ENCODE results near the gene EIF2AK2.

The EIF2AK2 gene

DNA sequence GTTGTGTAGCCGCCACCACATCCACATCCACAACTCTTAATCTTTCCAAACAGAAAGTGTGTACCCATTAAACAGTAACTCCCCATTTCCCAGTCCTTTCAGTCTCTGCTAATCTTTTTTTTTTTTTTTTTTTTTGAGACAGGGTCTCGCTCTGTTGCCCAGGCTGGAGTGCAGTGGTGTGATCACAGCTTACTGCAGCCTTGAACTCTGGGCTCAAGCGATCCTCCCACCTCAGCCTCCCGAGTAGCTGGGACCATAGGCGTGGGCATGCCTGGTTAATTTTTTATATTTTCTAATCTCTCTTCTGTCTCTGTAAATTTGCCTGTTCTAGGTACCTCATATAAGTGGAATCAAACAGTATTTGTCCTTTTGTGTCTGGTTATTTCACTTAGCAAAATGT lies 3.6 kb downstream of the EIF2AK2 start:
- no peaks in the 10 kb centered on the region for H3K9me3 ChIP-seq
- no peaks in the 10 kb centered on the region for H3K27me3 ChIP-seq (ENCODE audit: low read depth)
- no peak overlapping the region for H3K4me3 ChIP-seq
- no peak for DNase-seq (ENCODE audit: low spot score in 2 of 2)
- H3K4me1 ChIP-seq, result peaks cover 34% of the 10 kb centered on the region
- in situ Hi-C loops (cut with MboI; ENCODE audit: low sequenced_read_pairs), result no loop called here
- peaks cover 8% of the 10 kb centered on the region for H3K36me3 ChIP-seq (replicated peaks)

DNA sequence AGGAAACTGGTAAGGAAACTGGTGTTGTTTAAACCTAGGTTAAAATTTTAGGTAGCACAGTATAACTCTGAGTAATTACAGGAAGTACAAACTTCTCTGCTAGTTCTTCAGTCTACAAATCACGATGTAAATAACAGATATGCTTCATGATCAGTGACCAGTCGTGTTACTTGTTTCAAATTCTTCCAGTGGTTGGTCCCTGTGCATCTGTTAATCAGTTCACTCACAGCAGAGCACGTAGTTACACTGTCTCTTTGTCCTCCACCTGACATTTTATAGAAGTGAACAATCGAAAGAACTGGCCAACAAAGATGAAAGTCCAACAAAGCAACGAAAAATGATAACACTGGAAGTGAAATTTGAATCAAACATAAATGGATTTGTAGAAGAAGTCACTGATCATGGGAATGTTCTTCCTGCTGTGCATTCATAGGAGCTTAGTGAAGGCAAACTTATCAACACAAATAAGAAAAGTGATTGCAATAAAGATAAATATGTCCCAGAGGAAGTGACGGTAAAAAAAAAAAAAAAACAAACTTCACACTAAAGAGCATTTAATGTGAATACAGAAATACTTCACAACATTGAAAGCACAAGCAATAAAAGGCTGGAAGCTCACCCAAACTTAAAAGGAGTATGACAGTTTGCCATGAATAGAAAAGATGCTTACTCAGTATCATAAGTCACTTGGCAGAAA lies 7.0 kb downstream of the EIF2AK2 start:
- in situ Hi-C loops (cut with MboI; ENCODE audit: low sequenced_read_pairs), result no loop called here
- peaks cover 17% of the 10 kb centered on the region for H3K4me1 ChIP-seq
- H3K27me3 ChIP-seq (ENCODE audit: low read depth), result no peaks in the 10 kb centered on the region
- H3K36me3 ChIP-seq (replicated peaks), result peaks cover 27% of the 10 kb centered on the region
- no peaks in the 10 kb centered on the region for H3K9me3 ChIP-seq
- DNase-seq (ENCODE audit: low spot score in 2 of 2), result no peak
- no peak overlapping the region for H3K4me3 ChIP-seq

DNA sequence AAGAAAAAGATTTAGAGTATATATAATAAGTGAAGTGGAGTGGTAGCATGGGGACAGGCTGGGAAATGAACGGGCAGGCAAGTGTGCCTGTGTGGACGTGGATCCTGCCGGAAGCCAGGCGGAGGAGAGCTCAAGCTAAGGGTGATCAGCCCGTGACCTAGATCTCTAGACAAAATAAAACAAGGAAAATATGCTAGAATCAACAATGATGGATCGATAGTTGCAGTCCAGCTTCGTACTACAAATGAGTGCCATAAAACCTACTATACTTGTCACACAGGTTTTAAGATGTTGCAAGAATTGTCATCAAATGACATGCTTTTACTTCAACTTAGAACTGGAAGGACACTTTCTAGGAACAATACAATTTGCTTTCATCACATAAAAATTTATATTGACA lies 8.5 kb downstream of the EIF2AK2 start:
- in situ Hi-C loops (cut with MboI; ENCODE audit: low sequenced_read_pairs), result no loop called here
- H3K9me3 ChIP-seq, result no peaks in the 10 kb centered on the region
- no peaks in the 10 kb centered on the region for H3K27me3 ChIP-seq (ENCODE audit: low read depth)
- peaks cover 23% of the 10 kb centered on the region for H3K36me3 ChIP-seq (replicated peaks)
- no peak for DNase-seq (ENCODE audit: low spot score in 2 of 2)
- peaks cover 17% of the 10 kb centered on the region for H3K4me1 ChIP-seq
- H3K4me3 ChIP-seq, result no peak overlapping the region

DNA sequence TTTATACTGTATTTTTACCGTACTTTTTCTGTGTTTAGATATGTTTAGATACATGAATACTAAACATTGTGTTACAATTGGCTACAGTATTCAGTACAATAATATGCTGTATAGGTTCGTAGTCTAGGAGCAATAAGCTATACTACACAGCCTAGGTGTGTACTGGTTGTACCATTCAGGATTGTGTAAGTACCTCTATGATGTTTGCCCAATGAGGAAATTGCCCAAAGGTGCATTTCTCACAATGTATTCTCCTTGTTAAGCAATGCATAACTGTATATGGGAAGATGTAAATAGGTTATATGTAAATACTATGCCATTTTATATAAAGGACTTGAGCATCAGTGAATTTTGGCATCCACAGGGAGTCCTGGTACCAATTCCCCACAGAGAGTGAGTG lies 10.7 kb downstream of the EIF2AK2 start:
- no peak for DNase-seq (ENCODE audit: low spot score in 2 of 2)
- Histone ChIP-seq H3K36me3 (replicated peaks) (peaks cover 28% of the 10 kb centered on the region), H3K27me3 (ENCODE audit: low read depth) (no peaks in the 10 kb centered on the region), H3K4me3 (no peak overlapping the region), H3K4me1 (peaks cover 12% of the 10 kb centered on the region), H3K9me3 (no peaks in the 10 kb centered on the region)
- in situ Hi-C loops (cut with MboI; ENCODE audit: low sequenced_read_pairs), result no loop called here

- Histone ChIP-seq H3K4me1 (no peaks in the 10 kb centered on the region), H3K9me3 (no peaks in the 10 kb centered on the region), H3K4me3 (no peak overlapping the region), H3K27me3 (ENCODE audit: low read depth) (no peaks in the 10 kb centered on the region), H3K36me3 (replicated peaks) (peaks cover 35% of the 10 kb centered on the region)
- no peak for DNase-seq (ENCODE audit: low spot score in 2 of 2)
- in situ Hi-C loops (cut with MboI; ENCODE audit: low sequenced_read_pairs), result no loop called here
These were observed 12.8 kb downstream of the EIF2AK2 start for GRCh38 chr2:37143974-37144373.

GRCh38 chr2:37142546-37142945 lies 14.2 kb downstream of the EIF2AK2 start:
- Histone ChIP-seq H3K36me3 (replicated peaks) (peaks cover 37% of the 10 kb centered on the region), H3K4me1 (no peaks in the 10 kb centered on the region), H3K27me3 (ENCODE audit: low read depth) (no peaks in the 10 kb centered on the region), H3K4me3 (no peak overlapping the region), H3K9me3 (no peaks in the 10 kb centered on the region)
- in situ Hi-C loops (cut with MboI; ENCODE audit: low sequenced_read_pairs), result no loop called here
- no peak for DNase-seq (ENCODE audit: low spot score in 2 of 2)

DNA sequence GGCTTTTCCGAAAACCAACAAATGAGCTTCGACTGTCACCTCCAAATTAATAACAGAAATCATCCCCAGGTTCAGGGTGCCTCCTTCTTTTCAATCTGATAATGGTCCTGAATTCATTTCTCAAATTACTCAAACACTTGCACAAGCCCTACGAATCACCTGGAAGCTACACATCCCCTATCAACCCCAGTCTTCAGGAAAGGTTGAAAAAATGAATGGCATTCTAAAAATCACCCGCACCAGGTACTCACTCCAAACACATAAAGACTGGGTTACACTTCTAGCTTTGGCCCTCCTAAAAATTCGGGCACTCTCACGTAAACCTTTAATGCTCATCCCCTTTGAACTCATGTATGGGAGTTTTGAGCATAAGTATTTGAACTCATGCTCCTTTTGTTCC lies 23.9 kb downstream of the EIF2AK2 start:
- H3K27me3 ChIP-seq (ENCODE audit: low read depth), result no peaks in the 10 kb centered on the region
- H3K4me1 ChIP-seq, result no peaks in the 10 kb centered on the region
- in situ Hi-C loops (cut with MboI; ENCODE audit: low sequenced_read_pairs), result no loop called here
- no peak for DNase-seq (ENCODE audit: low spot score in 2 of 2)
- peaks cover 59% of the 10 kb centered on the region for H3K36me3 ChIP-seq (replicated peaks)
- no peaks in the 10 kb centered on the region for H3K9me3 ChIP-seq
- H3K4me3 ChIP-seq, result no peak overlapping the region

DNA sequence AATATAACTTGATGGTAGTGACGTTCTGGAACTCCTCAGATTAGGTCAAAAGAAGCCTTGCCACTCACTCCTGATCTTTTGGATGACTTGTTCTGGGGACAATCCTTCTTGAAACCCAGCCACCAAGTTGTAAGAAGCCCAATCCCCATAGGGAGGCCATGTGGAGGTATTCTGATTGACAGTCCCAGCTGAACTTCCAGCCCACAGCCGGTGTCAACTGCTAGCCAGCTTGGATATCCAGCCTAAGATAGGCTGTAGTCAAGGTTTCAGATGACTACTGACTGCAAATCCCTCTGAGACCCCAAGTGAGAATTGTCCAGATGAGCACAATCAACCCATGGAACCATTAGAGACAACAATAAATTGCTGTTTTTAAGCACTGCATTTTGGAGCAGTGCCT lies 31.4 kb downstream of the EIF2AK2 start:
- no peak for DNase-seq (ENCODE audit: low spot score in 2 of 2)
- no peaks in the 10 kb centered on the region for H3K9me3 ChIP-seq
- in situ Hi-C loops (cut with MboI; ENCODE audit: low sequenced_read_pairs), result no loop called here

GRCh38 chr2:37119157-37119556 lies 37.6 kb downstream of the EIF2AK2 start:
- no peaks in the 10 kb centered on the region for H3K9me3 ChIP-seq
- H3K27me3 ChIP-seq (ENCODE audit: low read depth), result no peaks in the 10 kb centered on the region
- DNase-seq (ENCODE audit: low spot score in 2 of 2), result no peak
- H3K4me1 ChIP-seq, result no peaks in the 10 kb centered on the region
- peaks cover 13% of the 10 kb centered on the region for H3K36me3 ChIP-seq (replicated peaks)
- H3K4me3 ChIP-seq, result no peak overlapping the region
- in situ Hi-C loops (cut with MboI; ENCODE audit: low sequenced_read_pairs), result no loop called here

More for the DNA sequence above, 31.4 kb downstream of the EIF2AK2 start:
- no peaks in the 10 kb centered on the region for H3K27me3 ChIP-seq (ENCODE audit: low read depth)
- no peak overlapping the region for H3K4me3 ChIP-seq
- H3K36me3 ChIP-seq (replicated peaks), result peaks cover 35% of the 10 kb centered on the region
- no peaks in the 10 kb centered on the region for H3K4me1 ChIP-seq

DNA sequence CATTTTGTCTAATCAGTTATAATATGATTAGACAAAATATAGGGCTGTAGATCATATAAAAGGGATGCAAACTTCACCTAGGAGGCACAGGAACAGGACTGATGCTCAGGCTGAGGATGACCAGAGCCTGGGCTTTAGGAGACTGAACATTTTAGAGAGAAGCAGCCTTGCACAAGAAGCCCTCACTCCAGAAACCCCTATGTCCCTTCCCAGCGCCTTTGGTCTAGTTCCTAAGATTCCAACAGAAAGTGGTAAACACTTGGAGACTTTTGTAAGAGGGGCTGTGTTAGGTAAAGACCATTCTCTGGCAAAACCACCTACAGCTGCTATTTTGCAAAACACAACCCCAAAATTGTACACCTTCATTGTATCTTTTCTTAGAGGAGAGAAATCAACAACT lies 39.2 kb downstream of the EIF2AK2 start:
- in situ Hi-C loops (cut with MboI; ENCODE audit: low sequenced_read_pairs), result no loop called here
- Histone ChIP-seq H3K4me3 (no peak overlapping the region), H3K36me3 (replicated peaks) (peaks cover 12% of the 10 kb centered on the region)

GRCh38 chr2:37111958-37112357 lies 44.8 kb downstream of the EIF2AK2 start:
- no peaks in the 10 kb centered on the region for H3K27me3 ChIP-seq (ENCODE audit: low read depth)
- DNase-seq (ENCODE audit: low spot score in 2 of 2), result no peak
- in situ Hi-C loops (cut with MboI; ENCODE audit: low sequenced_read_pairs), result no loop called here
- no peaks in the 10 kb centered on the region for H3K9me3 ChIP-seq
- H3K4me3 ChIP-seq, result no peak overlapping the region
- peaks cover 21% of the 10 kb centered on the region for H3K36me3 ChIP-seq (replicated peaks)
- H3K4me1 ChIP-seq, result no peaks in the 10 kb centered on the region

More for the DNA sequence above, 39.2 kb downstream of the EIF2AK2 start:
- Histone ChIP-seq H3K27me3 (ENCODE audit: low read depth) (no peaks in the 10 kb centered on the region), H3K9me3 (no peaks in the 10 kb centered on the region), H3K4me1 (no peaks in the 10 kb centered on the region)
- DNase-seq (ENCODE audit: low spot score in 2 of 2), result no peak

DNA sequence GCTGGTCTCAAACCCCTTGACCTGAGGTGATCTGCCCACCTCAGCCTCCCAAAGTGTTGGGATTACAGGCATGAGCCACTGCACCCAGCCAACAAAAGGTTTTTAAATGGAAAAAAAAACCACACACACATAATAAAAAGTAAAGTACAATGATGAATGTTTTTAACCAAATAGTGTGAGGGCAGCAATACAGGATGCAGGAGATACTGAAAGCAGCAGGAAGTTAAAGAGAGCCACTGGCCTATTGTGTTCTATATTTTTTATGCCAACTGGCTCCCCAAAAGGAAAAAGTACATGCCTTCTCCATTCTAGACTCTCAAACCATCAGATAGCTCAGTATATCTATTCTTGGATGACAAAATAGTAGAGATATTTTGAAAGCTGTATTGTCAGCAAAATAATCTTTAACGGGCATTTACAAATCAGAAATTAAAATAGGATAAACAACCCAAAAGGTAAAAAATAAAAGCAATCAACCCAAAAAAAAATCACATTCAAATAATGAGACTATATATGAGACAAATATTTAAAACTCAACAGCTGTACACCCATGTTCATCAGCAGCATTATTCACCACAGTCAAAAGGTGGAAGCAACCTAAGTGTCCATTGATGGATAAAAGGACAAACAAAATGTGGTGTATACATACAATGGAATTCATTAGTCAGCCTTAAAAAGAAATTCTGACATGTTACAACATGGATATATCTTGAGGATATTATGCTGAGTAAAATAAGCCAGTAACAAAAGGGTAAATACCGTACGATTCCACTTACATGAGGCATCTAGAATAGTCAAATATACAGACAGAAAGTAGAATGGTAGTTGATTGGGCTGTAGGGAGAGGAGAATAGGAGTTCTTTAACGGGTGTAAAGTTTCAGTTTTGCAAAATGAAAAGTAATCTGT lies 46.2 kb downstream of the EIF2AK2 start:
- no peak for DNase-seq (ENCODE audit: low spot score in 2 of 2)
- Histone ChIP-seq H3K36me3 (replicated peaks) (peaks cover 30% of the 10 kb centered on the region), H3K4me3 (no peak overlapping the region), H3K4me1 (no peaks in the 10 kb centered on the region), H3K9me3 (no peaks in the 10 kb centered on the region), H3K27me3 (ENCODE audit: low read depth) (no peaks in the 10 kb centered on the region)
- in situ Hi-C loops (cut with MboI; ENCODE audit: low sequenced_read_pairs), result no loop called here

DNA sequence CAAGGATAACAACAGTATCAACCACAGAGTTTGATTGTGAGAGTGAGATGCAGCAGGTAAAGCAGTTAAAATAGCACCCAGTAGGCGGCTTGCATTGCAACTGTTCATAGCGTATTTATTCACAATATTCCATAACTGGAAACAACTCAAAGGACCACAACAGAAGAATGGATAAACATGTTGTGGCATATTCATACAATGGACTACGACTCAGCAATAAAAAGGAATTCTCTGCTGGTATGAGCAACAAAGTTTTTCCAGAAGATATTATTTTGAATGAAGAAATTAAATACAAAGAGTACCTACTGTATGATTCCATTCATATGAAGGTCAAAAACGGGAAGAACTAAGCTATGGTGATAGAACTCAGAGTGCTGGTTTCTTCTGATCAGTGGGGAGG lies 47.3 kb downstream of the EIF2AK2 start:
- DNase-seq (ENCODE audit: low spot score in 2 of 2), result no peak
- Histone ChIP-seq H3K36me3 (replicated peaks) (peaks cover 30% of the 10 kb centered on the region), H3K9me3 (no peaks in the 10 kb centered on the region), H3K27me3 (ENCODE audit: low read depth) (no peaks in the 10 kb centered on the region), H3K4me3 (no peak overlapping the region), H3K4me1 (no peaks in the 10 kb centered on the region)
- in situ Hi-C loops (cut with MboI; ENCODE audit: low sequenced_read_pairs), result no loop called here

GRCh38 chr2:37105150-37105549 lies 51.6 kb downstream of the EIF2AK2 start:
- Histone ChIP-seq H3K9me3 (no peaks in the 10 kb centered on the region), H3K27me3 (ENCODE audit: low read depth) (no peaks in the 10 kb centered on the region), H3K36me3 (replicated peaks) (peaks cover 33% of the 10 kb centered on the region), H3K4me3 (no peak overlapping the region), H3K4me1 (no peaks in the 10 kb centered on the region)
- in situ Hi-C loops (cut with MboI; ENCODE audit: low sequenced_read_pairs), result no loop called here
- DNase-seq (ENCODE audit: low spot score in 2 of 2), result no peak

Data from HAP-1 (cell line).